SKM-1 (cell line): Measurements from ENCODE around the gene FYB1.

ENCODE experiments used
- DNase-seq: peaks from one replicate; lab custom pipeline; 2025; ENCODE audit not compliant: unreplicated experiment; lab: John Stamatoyannopoulos, UW

FYB1 gene

GRCh38 chr5:39058178-39058921 lies 161.0 kb downstream of the FYB1 start:
- no peak for DNase-seq

GRCh38 chr5:39057734-39058133 lies 161.6 kb downstream of the FYB1 start:
- no peak for DNase-seq

- DNase-seq: no peak
These were observed 163.5 kb downstream of the FYB1 start for GRCh38 chr5:39055768-39056398.
